ENCODE measurements around the gene RAB36.

The RAB36 gene

GRCh38 chr22:23212061-23213021 is 67.1 kb downstream of the RAB36 start:
- DNase-seq (ENCODE audit: low spot score): no peak

DNA sequence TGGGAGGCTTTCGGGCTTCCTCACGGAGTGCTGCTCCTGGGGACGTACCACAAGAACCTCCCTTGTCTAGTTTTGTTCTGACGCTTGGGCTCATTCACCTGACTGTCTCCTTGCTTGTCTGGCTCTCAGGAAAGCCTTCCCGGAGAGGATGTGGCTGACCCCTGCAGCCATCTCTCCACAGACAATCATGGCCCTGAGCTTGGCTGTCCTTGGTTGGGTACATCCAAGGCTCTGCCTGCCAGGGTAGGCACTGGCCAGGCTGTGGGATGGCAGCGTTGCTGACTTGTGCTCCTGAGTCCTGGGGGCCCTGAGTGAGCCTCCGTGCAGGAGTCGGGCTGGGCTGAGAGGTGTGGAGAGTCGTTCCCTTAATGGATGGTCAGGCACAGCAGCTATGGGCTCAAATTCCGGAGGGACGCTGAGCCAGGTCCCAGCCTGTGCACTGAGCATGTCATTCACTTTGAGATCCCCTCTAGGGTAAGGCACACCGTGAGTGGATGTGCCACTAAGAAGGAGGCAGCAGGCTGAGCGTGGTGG is 67.8 kb downstream of the RAB36 start:
- no peak for TF ChIP-seq CTCF (IDR thresholded peaks at IDR 0.05; ENCODE audit: extremely low read depth, missing control alignments)
- DNase-seq (ENCODE audit: low spot score): no peak

More at GRCh38 chr22:23212061-23213021, 67.1 kb downstream of the RAB36 start:
- no peak for TF ChIP-seq CTCF (IDR thresholded peaks at IDR 0.05; ENCODE audit: extremely low read depth, missing control alignments)

DNA sequence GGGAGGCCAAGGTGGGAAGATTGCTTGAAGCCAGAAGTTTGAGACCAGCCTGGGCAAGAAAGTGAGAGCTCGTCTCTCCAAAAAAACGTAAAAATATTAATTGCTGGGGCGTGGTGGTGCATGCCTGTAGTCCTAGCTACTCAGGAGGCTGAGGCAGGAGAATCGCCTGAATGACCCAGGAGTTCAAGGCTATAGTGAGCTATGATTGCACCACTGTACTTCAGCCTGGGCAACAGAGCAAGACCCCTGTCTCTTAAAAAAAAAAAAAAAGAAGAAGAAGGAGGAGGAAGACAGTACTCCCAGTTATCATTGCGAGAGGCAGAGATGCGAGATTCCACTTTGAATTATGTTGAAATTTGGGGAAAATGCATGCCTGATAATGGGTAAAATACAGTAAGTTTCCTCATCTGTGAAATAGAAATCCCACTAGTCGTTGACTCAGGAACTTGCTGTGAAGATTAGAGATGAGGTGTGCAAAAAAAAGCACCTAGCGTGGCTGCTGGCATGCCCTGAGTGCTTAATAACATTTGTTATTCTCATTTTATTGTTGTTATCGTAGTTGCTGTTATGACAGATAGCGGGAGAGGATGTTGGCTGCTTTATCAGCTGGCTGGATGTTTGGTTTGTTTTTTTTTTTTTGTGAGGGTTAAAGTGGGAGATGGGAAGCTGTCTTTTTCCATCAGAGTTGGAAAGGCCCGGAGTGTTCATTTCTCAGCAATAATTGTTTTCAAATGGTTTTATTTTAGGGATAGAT is 68.5 kb downstream of the RAB36 start:
- no peak for TF ChIP-seq CTCF (IDR thresholded peaks at IDR 0.05; ENCODE audit: extremely low read depth, missing control alignments)
- DNase-seq (ENCODE audit: low spot score): no peak
